Osteoblast (primary cell): Measurements from ENCODE around the gene PHACTR1. TPM values are rescaled to one million over a fixed set of nuclear protein-coding genes. Genes with fewer than 3 reads are reported as not detected.

Experiments used
- DNase-seq: peaks from one replicate; pipeline ENCODE4 v3.0.0; 2011; ENCODE audit warnings: low spot score, mixed read lengths; ENCODE audit not compliant: insufficient read length; ENCODE audit errors: missing footprints
- H2AFZ ChIP-seq: 2 replicates; pipeline ENCODE4 v1.6.0; 2011; ENCODE audit warnings: mild to moderate bottlenecking, low read length
- H3K27ac ChIP-seq: 2 replicates; pipeline ENCODE4 v1.5.1; 2011; ENCODE audit warnings: mild to moderate bottlenecking, low read depth, low read length, moderate library complexity
- H3K27me3 ChIP-seq: 2 replicates; pipeline ENCODE4 v1.6.0; 2012; ENCODE audit warnings: mild to moderate bottlenecking, control low read depth, inconsistent platforms, low read length, moderate library complexity; ENCODE audit not compliant: insufficient read depth
- H3K36me3 ChIP-seq: 2 replicates; pipeline ENCODE4 v1.5.1; 2011; ENCODE audit warnings: mild to moderate bottlenecking, low read length, control low read depth, moderate library complexity; ENCODE audit not compliant: insufficient read depth
- H3K4me1 ChIP-seq: 2 replicates; pipeline ENCODE4 v1.5.1; 2011; ENCODE audit warnings: mild to moderate bottlenecking, low read length, control low read depth, moderate library complexity; ENCODE audit not compliant: insufficient read depth
- H3K4me2 ChIP-seq: 2 replicates; pipeline ENCODE4 v1.6.0; 2011; ENCODE audit warnings: mild to moderate bottlenecking, low read length; ENCODE audit not compliant: insufficient read depth
- H3K4me3 ChIP-seq: fragments of 200-600 bp; sonication (generic); 3 replicates; pipeline ENCODE4 v1.5.1; 2012; ENCODE audit warnings: mild to moderate bottlenecking, low read length, inconsistent platforms; ENCODE audit not compliant: insufficient read depth
- H3K79me2 ChIP-seq: 2 replicates; pipeline ENCODE4 v1.6.0; 2012; ENCODE audit warnings: mild to moderate bottlenecking, low read length, control low read depth, inconsistent platforms; ENCODE audit not compliant: insufficient read depth
- H3K9me3 ChIP-seq: 2 replicates; pipeline ENCODE4 v1.5.1; 2011; ENCODE audit warnings: low read depth, low read length, control low read depth
- H4K20me1 ChIP-seq: 2 replicates; pipeline ENCODE4 v1.6.0; 2012; ENCODE audit warnings: mild to moderate bottlenecking, low read length, control low read depth; ENCODE audit not compliant: insufficient read depth
- total RNA-seq: library from RNA; depleted of rRNA; stranded (reverse); fragments of >200 nt; gene quantifications from 2 replicates; pipeline ENCODE4 v1.2.3, GENCODE V29; 2012
- TF ChIP-seq, protein P1 (sequence below): IDR thresholded peaks from 2 replicates; pipeline ENCODE4 v1.5.1; 2011; ENCODE audit warnings: mild to moderate bottlenecking, low read depth, low read length, moderate library complexity; ENCODE audit errors: extremely low read depth

The PHACTR1 gene
- total RNA-seq, 1 donor: 0.36 TPM

DNA sequence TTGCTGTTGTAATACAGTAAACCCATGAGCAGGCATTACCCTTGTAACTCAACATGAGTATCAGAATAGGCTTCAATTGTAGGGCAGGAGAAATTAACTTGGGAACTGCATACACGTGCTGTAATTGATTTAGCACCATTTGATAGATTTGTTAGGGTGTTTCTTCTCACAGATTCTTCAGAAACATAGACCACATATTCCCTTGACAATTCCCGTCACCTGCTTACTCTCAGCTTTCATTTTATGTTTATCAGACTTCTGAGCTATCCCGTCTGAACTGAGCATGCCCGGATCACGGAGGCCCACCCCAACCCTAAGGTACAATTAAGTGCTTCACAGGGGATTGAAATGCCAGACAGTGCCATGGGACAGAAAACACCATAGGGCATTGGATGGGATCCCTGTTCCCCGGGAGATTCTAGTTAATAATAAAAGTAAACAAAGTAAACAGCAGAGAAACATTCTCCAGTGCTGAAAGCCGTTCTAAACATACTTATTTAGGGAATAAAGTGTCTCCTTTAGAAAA is 179.7 kb downstream of the PHACTR1 start:
- H3K4me2 ChIP-seq: no peak overlapping the region
- no peaks in the 10 kb centered on the region for H3K36me3 ChIP-seq
- H2AFZ ChIP-seq: no peak overlapping the region
- no peaks in the 10 kb centered on the region for H3K79me2 ChIP-seq
- TF ChIP-seq, protein P1, sequence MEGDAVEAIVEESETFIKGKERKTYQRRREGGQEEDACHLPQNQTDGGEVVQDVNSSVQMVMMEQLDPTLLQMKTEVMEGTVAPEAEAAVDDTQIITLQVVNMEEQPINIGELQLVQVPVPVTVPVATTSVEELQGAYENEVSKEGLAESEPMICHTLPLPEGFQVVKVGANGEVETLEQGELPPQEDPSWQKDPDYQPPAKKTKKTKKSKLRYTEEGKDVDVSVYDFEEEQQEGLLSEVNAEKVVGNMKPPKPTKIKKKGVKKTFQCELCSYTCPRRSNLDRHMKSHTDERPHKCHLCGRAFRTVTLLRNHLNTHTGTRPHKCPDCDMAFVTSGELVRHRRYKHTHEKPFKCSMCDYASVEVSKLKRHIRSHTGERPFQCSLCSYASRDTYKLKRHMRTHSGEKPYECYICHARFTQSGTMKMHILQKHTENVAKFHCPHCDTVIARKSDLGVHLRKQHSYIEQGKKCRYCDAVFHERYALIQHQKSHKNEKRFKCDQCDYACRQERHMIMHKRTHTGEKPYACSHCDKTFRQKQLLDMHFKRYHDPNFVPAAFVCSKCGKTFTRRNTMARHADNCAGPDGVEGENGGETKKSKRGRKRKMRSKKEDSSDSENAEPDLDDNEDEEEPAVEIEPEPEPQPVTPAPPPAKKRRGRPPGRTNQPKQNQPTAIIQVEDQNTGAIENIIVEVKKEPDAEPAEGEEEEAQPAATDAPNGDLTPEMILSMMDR: no peak
- no peaks in the 10 kb centered on the region for H4K20me1 ChIP-seq
- H3K9me3 ChIP-seq: peaks cover 3% of the 10 kb centered on the region
- DNase-seq: no peak
- no peaks in the 10 kb centered on the region for H3K27me3 ChIP-seq
- H3K4me1 ChIP-seq: no peaks in the 10 kb centered on the region
- no peak overlapping the region for H3K27ac ChIP-seq
- no peak overlapping the region for H3K4me3 ChIP-seq

DNA sequence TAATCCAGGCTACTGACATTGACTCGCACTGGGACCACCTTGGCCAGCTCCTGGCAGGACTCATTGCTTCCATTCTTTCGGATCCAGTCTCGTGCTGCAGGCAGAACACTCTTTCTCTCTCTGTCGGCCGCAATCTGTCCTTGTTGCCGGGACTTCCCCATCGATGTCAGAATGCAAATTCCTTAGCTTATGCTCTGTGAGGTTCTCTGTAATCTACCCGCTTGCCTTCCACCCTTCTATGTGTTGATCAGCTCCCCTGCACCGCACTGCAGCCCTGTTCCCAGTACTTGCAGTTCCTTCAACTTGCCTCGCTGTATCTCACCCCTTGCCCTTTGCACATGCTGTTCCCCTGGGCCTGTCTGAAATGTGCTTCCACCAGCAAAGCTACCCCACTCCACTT is 182.0 kb downstream of the PHACTR1 start:
- Histone ChIP-seq H3K36me3 (no peaks in the 10 kb centered on the region), H3K9me3 (no peaks in the 10 kb centered on the region), H3K79me2 (no peaks in the 10 kb centered on the region), H2AFZ (no peak overlapping the region), H3K4me2 (no peak overlapping the region), H3K4me3 (no peak overlapping the region), H4K20me1 (no peaks in the 10 kb centered on the region), H3K27ac (no peak overlapping the region), H3K4me1 (no peaks in the 10 kb centered on the region), H3K27me3 (no peaks in the 10 kb centered on the region)
- DNase-seq: no peak
- TF ChIP-seq, protein P1: no peak

DNA sequence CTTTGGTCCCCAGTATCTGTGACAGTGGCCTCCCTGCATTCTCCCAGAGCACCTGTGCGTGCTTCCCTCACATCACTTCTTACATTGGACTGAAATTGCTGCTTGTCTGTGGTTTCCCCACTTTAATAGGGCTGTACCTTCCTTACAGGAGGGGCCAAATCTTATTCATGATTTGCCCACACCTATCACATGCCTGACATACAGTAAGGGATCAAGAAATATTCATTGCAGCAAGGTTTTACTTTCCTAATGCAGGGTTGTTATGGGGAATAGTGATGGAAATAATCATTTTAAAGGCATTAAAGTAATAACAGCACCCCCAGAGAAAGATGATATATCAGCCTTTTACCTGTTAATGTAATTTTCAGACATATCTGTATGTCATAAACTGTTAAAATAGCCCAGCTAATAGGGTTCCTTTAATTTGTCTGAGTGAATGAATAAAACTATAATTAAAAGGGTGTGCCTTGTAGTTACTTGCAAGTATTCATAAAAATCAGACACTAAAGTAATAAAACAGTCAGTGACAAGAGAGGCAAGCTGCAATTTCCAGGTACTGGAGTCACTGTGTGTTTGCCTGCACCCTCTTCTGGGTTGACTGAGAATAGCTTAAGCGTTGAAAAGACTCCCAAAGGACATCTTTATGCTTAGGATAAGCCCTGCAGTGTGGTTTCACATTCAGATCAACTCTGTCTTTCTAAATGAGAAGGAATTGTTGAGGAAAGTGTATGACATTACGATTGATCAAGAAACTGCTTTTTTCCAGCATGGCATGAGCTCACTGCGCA is 182.7 kb downstream of the PHACTR1 start:
- no peaks in the 10 kb centered on the region for H3K36me3 ChIP-seq
- no peaks in the 10 kb centered on the region for H3K9me3 ChIP-seq
- DNase-seq: no peak
- TF ChIP-seq, protein P1: no peak
- no peak overlapping the region for H3K4me2 ChIP-seq
- H3K27ac ChIP-seq: no peak overlapping the region
- no peaks in the 10 kb centered on the region for H3K79me2 ChIP-seq
- H2AFZ ChIP-seq: no peak overlapping the region
- H3K4me3 ChIP-seq: no peak overlapping the region
- no peaks in the 10 kb centered on the region for H3K27me3 ChIP-seq
- no peaks in the 10 kb centered on the region for H4K20me1 ChIP-seq
- no peaks in the 10 kb centered on the region for H3K4me1 ChIP-seq

DNA sequence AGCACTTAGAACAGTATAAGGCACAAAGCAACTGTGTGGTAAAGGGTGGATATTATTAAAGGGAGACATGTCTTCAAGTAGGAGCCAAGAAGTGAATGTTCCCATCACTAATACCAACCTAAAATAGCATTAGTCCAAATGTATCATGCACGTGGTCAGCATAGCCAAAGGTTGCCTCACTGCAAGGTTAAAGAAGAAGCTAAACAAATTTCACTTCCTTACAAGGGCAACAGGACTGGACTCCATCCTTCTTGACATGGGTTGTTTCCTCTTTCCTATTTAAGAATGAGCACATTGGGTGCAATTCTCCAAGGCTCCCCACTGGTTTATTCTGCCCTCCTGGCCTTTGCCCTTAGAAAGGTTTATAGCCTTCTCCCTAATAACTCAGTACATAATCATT is 186.7 kb downstream of the PHACTR1 start:
- no peak overlapping the region for H3K4me3 ChIP-seq
- no peaks in the 10 kb centered on the region for H3K4me1 ChIP-seq
- H4K20me1 ChIP-seq: no peaks in the 10 kb centered on the region
- H3K79me2 ChIP-seq: no peaks in the 10 kb centered on the region
- TF ChIP-seq, protein P1: no peak
- no peaks in the 10 kb centered on the region for H3K9me3 ChIP-seq
- H3K36me3 ChIP-seq: no peaks in the 10 kb centered on the region
- DNase-seq: no peak
- H3K27ac ChIP-seq: no peak overlapping the region
- no peaks in the 10 kb centered on the region for H3K27me3 ChIP-seq
- no peak overlapping the region for H2AFZ ChIP-seq
- H3K4me2 ChIP-seq: no peak overlapping the region
